K562 (cell line): ENCODE data around the gene DGKZ. TPM values are rescaled to one million over a fixed set of nuclear protein-coding genes. Genes with fewer than 3 reads are reported as not detected.

Experiments
- ATAC-seq: fragments of 200-7000 bp; cut with Tn5 transposase; 3 replicates; pipeline ENCODE4 v1.9.1; 2020; ENCODE audit warnings: moderate library complexity
- BruUV-seq: library from RNA; stranded (reverse); fragments of 400-500 nt; replicated peaks from 2 replicates; lab custom pipeline; 2021; lab: Mats Ljungman, UMichigan
- CTCF ChIA-PET: fragments of 300-600 bp; formaldehyde crosslinking; extraction: SDS; loops from one replicate; lab custom pipeline; 2021; ENCODE audit warnings: low intra/inter-chr PET ratio; lab: Yijun Ruan, JAX
- POLR2A ChIA-PET: fragments of 300-600, 350-650 bp; sonication (Branson Sonifier 250); formaldehyde crosslinking; extraction: SDS; loops from one replicate; lab custom pipeline; 2021; ENCODE audit warnings: antibody characterized with exemption, inconsistent platforms; lab: Yijun Ruan, JAX
- DNase-seq, 4 experiments: peaks; one replicate each; pipeline versions ENCODE4 v3.0.0 to v3.0.0-alpha.2; 2011 to 2018; ENCODE audit warnings: low spot score in 3 of 4, mixed read lengths in 3 of 4; ENCODE audit errors: extremely low read depth in 1 of 4
- FAIRE-seq: peaks from 2 replicates; lab custom pipeline; 2011; peaks lifted over from hg19 to GRCh38; lab: Jason Lieb, UNC
- H2AFZ ChIP-seq: 2 replicates; pipeline ENCODE4 v1.6.0; 2011; ENCODE audit warnings: low read depth, low read length, control low read depth, inconsistent platforms
- H3K27ac ChIP-seq: fragments of 200-600 bp; 3 replicates; pipeline ENCODE4 v1.8.0; 2011; ENCODE audit warnings: low read depth, mild to moderate bottlenecking, control low read depth, inconsistent platforms, low read length, moderate library complexity, mixed read lengths; ENCODE audit errors: extremely low read depth
- H3K27me3 ChIP-seq, 2 experiments: fragments of 300-600 bp in 1 of 2; 2 replicates in 1 of 2; 3 replicates in 1 of 2; pipeline versions ENCODE4 v1.6.0 to v1.8.0; 2011; ENCODE audit warnings: inconsistent platforms in 2 of 2, low read length in 2 of 2, mild to moderate bottlenecking in 1 of 2, mixed read lengths in 1 of 2, moderate library complexity in 1 of 2; ENCODE audit not compliant: control insufficient read depth in 2 of 2, insufficient read depth in 2 of 2
- H3K36me3 ChIP-seq: fragments of 300-600 bp; 3 replicates; pipeline ENCODE4 v1.8.0; 2011; ENCODE audit warnings: mild to moderate bottlenecking, low read length, inconsistent platforms; ENCODE audit not compliant: control insufficient read depth, insufficient read depth
- H3K4me1 ChIP-seq, 2 experiments: fragments of 200-600 bp in 1 of 2; replicated peaks in 1 of 2; 2 replicates in 1 of 2; 3 replicates in 1 of 2; pipeline versions ENCODE4 v1.5.1 to v1.8.0; 2011; ENCODE audit warnings: inconsistent platforms in 2 of 2, low read length in 2 of 2, mild to moderate bottlenecking in 1 of 2, mixed read lengths in 1 of 2, moderate library complexity in 1 of 2; ENCODE audit not compliant: control insufficient read depth in 2 of 2, insufficient read depth in 2 of 2
- H3K4me2 ChIP-seq: 2 replicates; pipeline ENCODE4 v1.6.1; 2011; ENCODE audit warnings: low read length, control low read depth, inconsistent platforms, mixed read lengths; ENCODE audit not compliant: insufficient read depth
- H3K4me3 ChIP-seq: fragments of 200-600 bp; sonication (generic), shearing (Covaris generic); 2 replicates; pipeline ENCODE4 v1.5.1; 2016; ENCODE audit warnings: control low read depth, inconsistent platforms
- H3K79me2 ChIP-seq: fragments of 200-600 bp; 3 replicates; pipeline ENCODE4 v1.8.0; 2011; ENCODE audit warnings: low read length, inconsistent platforms; ENCODE audit not compliant: control insufficient read depth, insufficient read depth
- H3K9ac ChIP-seq, 2 experiments: 2 replicates each; pipeline versions ENCODE4 v1.6.0 to v1.6.1; 2011; ENCODE audit warnings: low read depth in 2 of 2, low read length in 2 of 2, control low read depth in 1 of 2, inconsistent platforms in 1 of 2, mild to moderate bottlenecking in 1 of 2, mixed read lengths in 1 of 2; ENCODE audit not compliant: insufficient read depth in 1 of 2
- H3K9me1 ChIP-seq: one replicate; pipeline ENCODE4 v1.6.0; 2011; ENCODE audit warnings: inconsistent platforms, mild to moderate bottlenecking, low read length, moderate library complexity; ENCODE audit not compliant: control insufficient read depth, insufficient read depth
- H3K9me3 ChIP-seq: replicated peaks from 2 replicates; pipeline ENCODE4 v1.5.1; 2011; ENCODE audit warnings: low read depth, low read length, inconsistent platforms; ENCODE audit not compliant: control insufficient read depth, insufficient read depth
- H4K20me1 ChIP-seq: replicated peaks from 2 replicates; pipeline ENCODE4 v1.6.1; 2011; ENCODE audit warnings: low read length, inconsistent platforms, mixed read lengths; ENCODE audit not compliant: control insufficient read depth, insufficient read depth
- CHD4 ChIP-seq: fragments of 200-600 bp; sonication (generic); IDR thresholded peaks from 3 replicates; pipeline ENCODE4 v1.6.1; 2012; ENCODE audit warnings: low read depth, mild to moderate bottlenecking, mixed read lengths, low read length, inconsistent platforms; ENCODE audit not compliant: insufficient read depth, insufficient replicate concordance, poor library complexity, severe bottlenecking
- CREM ChIP-seq: IDR thresholded peaks from 2 replicates; pipeline ENCODE4 v1.6.1; 2014; ENCODE audit warnings: antibody characterized with exemption, low read depth
- HMBOX1 ChIP-seq: sonication (generic); IDR thresholded peaks from 2 replicates; pipeline ENCODE4 v1.6.1; 2016
- SAP30 ChIP-seq: fragments of 200-600 bp; sonication (generic); IDR thresholded peaks from 2 replicates; pipeline ENCODE4 v1.6.1; 2012; ENCODE audit warnings: borderline replicate concordance, low read depth, mild to moderate bottlenecking, moderate library complexity, low read length, control low read depth, inconsistent platforms; ENCODE audit not compliant: insufficient read depth, poor library complexity, severe bottlenecking
- SNRNP70 ChIP-seq: fragments of 200-400 bp; formaldehyde crosslinking; optimal IDR thresholded peaks from 2 replicates; pipeline ENCODE3; 2017; ENCODE audit warnings: low read depth, low read length
- STAT5B ChIP-seq: fragments of 250-450 bp; sonication (Bioruptor Pico); IDR thresholded peaks from 2 replicates; pipeline ENCODE4 v1.8.0; 2021; ENCODE audit warnings: mild to moderate bottlenecking, inconsistent platforms
- THRA ChIP-seq: fragments of 450-650 bp; IDR thresholded peaks from 2 replicates; pipeline ENCODE4 v1.6.1; 2017; ENCODE audit warnings: mild to moderate bottlenecking, moderate library complexity
- ZNF77 ChIP-seq: fragments of 250-450 bp; sonication (Bioruptor Pico); IDR thresholded peaks from 2 replicates; pipeline ENCODE4 v1.5.0; 2020
- WGBS: fragments of 100-300 bp; shearing (Covaris generic); methylation state at CpG from one replicate; pipeline ENCODE4 v1.1.6; 2016; ENCODE audit warnings: low coverage, mixed read lengths; ENCODE audit not compliant: insufficient coverage; ENCODE audit errors: missing lambda C conversion rate; 5-methylcytosine and 5-hydroxymethylcytosine counted together
- in situ Hi-C: fragments of 300-500 bp; cut with MboI; formaldehyde crosslinking; loops from 4 replicates; pipeline ENCODE4 v1.15.0; 2018; ENCODE audit warnings: inconsistent platforms, mixed read lengths
- intact Hi-C: fragments of 100-400 bp; cut with micrococcal nuclease; formaldehyde crosslinking; loops from 2 replicates; pipeline ENCODE4 v1.14.2; 2022
- polyA plus RNA-seq, 8 experiments: library from polyadenylated mRNA; depleted of rRNA in 4 of 8; stranded (reverse) in 5 of 8; unstranded in 3 of 8; fragments of >200 nt; fragmentation: Nextera tagmentation in 2 of 8; fragmentation: Illumina TruSeq in 1 of 8; extraction: Ambion mirVana in 2 of 8; extraction: Trizol in 1 of 8; gene quantifications; 2 replicates each; pipeline versions ENCODE4 v1.2.1 to v1.2.3, GENCODE V29; 2011 to 2014; ENCODE audit warnings: inconsistent platforms in 1 of 8, missing spikeins in 1 of 8
- total RNA-seq, 7 experiments: library from RNA; depleted of rRNA in 6 of 7; stranded (reverse); fragments of >200 nt in 6 of 7; fragmentation: Illumina TruSeq in 2 of 7; extraction: Trizol in 2 of 7; gene quantifications; 2 replicates each; pipeline versions ENCODE4 v1.2.1 to v1.2.3, GENCODE V29; 2011 to 2021; ENCODE audit warnings: low replicate concordance in 1 of 7

DGKZ gene
- total and polyA plus RNA-seq, 9 of the 15 experiments (the other 6 are each of a cell fraction or from before 2014, with no cell fraction given), result 0.51 to 100 (median 44.2) TPM

- no peak for DNase-seq
- Histone ChIP-seq H3K9me1 (no peaks in the 10 kb centered on the region), H4K20me1 (no peaks in the 10 kb centered on the region), H3K9ac (no peak overlapping the region), H2AFZ (no peak overlapping the region), H3K4me1 (peaks cover 2 to 22% of the 10 kb centered on the region in 2 experiments; a peak in 3 of 5 replicates), H3K4me3 (no peak overlapping the region), H3K27ac (no peak overlapping the region), H3K4me2 (no peak overlapping the region), H3K79me2 (peaks cover 6% of the 10 kb centered on the region; the same call in 2 of the 3 replicates), H3K27me3 (no peaks in the 10 kb centered on the region), H3K36me3 (peaks cover 21% of the 10 kb centered on the region; the same call in 2 of the 3 replicates), H3K9me3 (no peaks in the 10 kb centered on the region)
- ATAC-seq, result no peak
- intact Hi-C loops, result no loop called here
- 82% methylated on average over 7 of the region's 7 CpGs for WGBS
- FAIRE-seq, result no peak
- BruUV-seq, result TSS peak; percentile 28
- ChIA-PET CTCF (no interaction called here), POLR2A (interaction anchor here (1.1 kb wide), 1 partner anchor 49 kb away, joined by 4 read pairs; no protein-coding TSS in a partner anchor)
- in situ Hi-C loops, result no loop called here
- TF ChIP-seq SNRNP70, result no peak
- no peak for TF ChIP-seq THRA
- TF ChIP-seq CREM, result no peak
- TF ChIP-seq STAT5B (CRISPR knock-in tag), result no peak
- no peak for TF ChIP-seq SAP30
- no peak for TF ChIP-seq CHD4
- no peak for TF ChIP-seq HMBOX1
- no peak for TF ChIP-seq ZNF77 (CRISPR knock-in tag)
These were observed 44.4 kb upstream of the DGKZ start for GRCh38 chr11:46302866-46303265.
